HG02938 (cell line): ENCODE data around the gene TUBB3.
A peak's percentile ranks its signal among the peaks of the same experiment; 100 is the strongest.
"Not testable (repeated sequence)": the region's sequence is repeated elsewhere in the genome, so short reads cannot be mapped to it uniquely, and the experiment has no call there.

Source experiments
- ATAC-seq: cut with Tn5 transposase; IDR thresholded peaks from one replicate; pipeline ENCODE4 v1.9.1; 2021; ENCODE audit warnings: mild to moderate bottlenecking, moderate library complexity; ENCODE audit not compliant: unreplicated experiment

The TUBB3 gene

DNA sequence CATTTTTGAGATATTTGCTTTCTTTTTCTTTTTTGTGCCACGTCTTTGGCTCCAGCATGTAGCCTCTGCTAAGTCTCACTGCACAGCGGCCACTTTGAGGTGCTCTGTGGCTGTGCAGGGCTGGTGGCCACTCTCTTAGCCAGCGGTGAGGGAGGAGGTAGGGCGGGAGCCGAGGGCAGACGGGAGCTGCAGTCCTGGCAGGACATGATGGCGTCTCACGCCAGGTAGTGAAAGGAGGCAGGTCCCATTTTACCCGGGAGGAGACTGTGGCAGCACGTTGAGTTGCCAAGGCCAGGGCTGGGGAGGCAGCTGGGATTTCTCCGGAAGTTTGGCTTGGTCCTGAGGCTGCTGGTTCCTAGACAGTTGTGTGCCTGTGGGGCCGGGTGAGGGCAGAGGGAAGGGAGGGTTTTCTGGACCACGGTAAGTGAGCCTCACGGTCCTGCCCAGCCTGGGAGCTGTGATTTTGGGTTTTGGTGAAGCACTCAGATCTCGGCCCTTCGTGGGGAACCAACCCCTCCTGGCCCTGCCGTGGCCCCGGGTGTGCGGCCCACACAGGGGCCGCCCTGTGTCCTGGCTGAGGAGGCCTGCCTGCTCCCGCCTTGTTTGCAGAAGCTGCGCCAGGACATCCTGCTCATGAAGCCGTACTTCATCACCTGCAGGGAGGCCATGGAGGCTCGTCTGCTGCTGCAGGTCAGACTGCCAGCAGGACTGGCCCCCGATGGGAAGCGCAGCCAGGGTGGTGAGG is 39.8 kb downstream of the TUBB3 start:
- no peak for ATAC-seq

DNA sequence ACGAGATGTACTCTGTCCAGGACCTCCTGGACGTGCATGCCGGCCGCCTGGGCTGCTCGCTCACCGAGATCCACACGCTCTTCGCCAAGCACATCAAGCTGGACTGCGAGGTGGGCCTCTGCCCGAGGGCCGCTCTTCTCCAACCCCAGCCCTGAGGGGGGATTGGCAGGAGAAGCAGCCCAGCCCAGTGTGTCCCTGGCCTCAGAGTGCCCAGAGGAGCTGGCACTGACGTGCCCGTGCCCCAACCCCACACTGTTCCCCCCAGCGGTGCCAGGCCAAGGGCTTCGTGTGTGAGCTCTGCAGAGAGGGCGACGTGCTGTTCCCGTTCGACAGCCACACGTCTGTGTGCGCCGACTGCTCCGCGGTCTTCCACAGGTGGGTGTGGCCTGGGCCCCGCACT is 41.1 kb downstream of the TUBB3 start:
- ATAC-seq, result no peak

DNA sequence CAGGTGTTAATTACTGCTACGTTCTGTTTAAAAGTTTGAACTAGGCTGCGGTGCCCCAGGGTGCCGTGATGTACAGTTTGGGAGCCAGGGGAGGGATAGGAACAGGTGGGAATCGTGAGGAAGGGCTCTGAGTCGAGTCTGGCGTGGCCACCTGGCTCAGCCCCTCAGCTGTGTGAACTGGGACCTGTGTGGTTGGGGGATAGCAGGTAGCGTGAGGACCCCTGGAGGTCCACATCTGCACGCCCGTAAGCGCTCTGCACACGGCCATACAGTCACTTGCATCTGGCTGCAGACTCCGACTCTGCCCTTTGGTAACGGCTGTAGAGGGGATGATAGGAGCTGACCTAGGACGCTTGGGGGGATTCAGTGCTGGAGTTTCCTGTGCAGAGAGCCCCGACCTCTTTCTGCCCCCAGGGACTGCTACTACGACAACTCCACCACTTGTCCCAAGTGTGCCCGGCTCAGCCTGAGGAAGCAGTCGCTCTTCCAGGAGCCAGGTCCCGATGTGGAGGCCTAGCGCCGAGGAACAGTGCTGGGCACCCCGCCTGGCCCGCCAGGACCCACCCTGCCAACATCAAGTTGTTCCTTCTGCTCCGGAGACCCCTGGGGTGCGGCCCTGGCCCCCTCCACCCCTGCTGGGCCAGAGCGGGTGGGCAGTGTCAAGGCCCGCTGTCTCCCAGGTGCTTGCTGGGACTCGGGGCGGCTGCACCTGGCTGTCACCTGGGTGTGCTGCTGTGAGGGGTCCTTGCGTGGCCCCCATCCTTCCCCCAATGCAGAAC is 42.5 kb downstream of the TUBB3 start:
- ATAC-seq, result no peak

DNA sequence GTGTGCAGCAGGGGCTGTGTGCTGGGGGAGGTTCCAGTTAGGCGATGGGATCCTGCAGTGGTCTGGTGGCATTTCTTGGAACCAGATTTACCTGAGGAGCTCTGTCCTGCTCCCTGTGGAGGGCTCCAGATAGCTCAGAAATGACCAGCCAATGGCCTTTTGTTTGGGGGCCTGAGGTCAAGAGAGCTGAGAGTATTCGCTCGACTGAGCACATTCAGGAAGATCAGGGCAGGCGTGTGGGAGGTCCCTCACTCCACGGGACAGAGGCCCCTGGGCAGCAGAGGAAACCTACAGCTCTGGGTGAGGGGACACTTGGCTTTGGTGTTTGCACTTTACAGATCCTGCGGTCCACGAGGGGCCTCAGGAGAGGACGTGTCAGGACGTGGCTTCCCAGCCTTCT is 43.6 kb downstream of the TUBB3 start:
- ATAC-seq, result no peak

DNA sequence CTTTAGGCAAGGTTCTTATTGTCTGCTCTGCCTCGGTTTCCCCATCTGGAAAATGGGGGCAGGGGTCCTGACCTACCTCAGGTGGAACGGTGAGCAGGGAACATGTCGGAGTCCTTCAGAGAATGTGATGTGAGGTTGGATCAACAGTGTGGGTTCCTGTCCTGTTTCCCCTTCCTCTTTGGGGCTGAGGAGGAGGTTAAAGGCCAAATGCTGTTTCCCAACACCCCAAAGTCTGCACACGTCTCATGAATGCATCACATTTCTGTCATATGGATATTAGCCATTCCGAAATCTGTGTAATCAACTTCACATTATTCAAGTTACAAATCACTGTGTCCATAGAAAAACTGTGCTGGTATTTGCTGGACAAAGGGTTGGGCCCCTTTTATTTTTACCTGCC is 44.3 kb downstream of the TUBB3 start:
- not testable (repeated sequence) for ATAC-seq

DNA sequence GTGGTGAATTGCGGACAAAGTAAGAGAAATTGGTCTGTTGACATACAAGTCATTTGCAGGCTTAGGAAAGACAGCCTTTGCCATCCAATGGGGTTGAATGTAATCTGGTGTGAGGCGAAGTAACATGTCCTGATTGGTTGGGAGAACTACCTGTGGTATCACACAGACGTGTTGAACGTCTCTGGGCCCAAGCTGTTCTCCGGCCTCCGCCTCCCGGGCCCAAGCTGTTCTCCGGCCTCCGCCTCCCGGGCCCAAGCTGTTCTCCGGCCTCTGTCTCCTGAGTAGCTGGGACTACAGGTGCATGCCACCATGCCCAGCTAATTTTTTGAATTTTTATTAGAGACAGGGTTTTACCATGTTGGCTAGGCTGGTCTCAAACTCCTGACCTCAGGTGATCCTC is 44.9 kb downstream of the TUBB3 start:
- not testable (repeated sequence) for ATAC-seq

DNA sequence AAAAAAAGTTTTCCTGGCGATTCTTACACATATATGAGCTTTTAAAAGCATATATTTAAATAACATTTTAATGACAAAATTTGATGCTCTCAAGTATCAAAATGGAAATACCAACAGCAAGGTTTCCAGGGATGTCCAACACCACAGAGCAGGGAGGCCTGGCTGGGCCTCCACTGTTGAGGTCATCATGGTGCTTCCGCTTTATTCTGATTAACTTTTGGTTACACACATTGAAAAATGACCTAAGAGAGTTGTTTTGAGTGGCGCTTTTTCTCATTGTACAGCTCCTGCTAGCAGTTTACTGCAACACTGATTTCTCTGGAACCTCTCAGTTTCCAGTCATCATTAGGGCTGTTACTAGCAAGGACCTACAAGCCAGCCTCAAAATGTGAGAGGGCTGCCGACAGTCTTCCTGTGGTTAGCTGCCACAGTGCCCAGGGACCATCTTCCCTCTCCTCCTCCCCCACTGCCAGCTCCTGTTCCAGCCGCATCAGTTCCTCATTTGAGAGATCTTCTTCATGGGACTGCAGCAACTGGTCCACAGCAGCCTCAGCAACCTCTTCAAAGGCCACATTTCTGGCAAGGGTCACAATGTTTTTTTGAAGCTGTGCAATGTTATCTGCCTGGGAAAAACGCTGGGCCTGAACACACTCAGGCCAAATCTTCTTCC is 46.7 kb downstream of the TUBB3 start:
- no peak for ATAC-seq

DNA sequence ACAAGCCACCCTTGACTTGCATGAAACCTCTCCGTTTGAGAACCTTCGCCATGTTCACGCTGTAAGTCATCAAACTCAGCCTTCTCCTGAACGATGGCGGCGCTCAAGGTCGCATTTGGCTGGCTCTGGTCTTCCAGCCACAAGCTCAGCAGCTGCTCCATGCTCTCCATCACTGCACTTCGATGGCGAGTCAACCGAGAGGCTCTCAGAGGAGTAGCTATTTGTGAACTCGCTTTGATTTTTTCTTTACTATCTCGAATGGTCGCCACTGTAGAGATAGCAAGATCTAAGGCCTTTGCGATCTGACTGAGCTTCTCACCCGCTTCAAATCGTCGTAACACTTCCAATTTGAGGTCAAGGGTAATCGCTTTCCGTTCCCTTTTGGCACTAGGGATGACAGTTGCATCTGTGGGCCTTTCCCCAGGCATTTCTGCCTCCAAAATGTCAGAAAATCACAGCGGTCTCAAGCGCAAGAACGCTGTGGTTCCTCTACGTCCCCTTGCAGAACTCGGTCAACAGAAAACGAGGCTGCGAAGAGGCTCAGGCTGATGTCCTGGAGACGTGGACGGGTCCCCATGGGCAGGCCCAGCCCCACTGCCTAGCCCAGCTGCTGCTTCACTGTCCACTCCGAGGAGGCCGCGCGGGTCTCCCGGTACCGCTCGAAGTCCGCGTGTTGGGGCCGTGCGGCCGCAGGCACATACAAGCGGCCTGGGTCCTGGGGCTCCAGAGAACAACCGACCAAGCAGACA is 48.5 kb downstream of the TUBB3 start:
- peak; percentile 13 for ATAC-seq

DNA sequence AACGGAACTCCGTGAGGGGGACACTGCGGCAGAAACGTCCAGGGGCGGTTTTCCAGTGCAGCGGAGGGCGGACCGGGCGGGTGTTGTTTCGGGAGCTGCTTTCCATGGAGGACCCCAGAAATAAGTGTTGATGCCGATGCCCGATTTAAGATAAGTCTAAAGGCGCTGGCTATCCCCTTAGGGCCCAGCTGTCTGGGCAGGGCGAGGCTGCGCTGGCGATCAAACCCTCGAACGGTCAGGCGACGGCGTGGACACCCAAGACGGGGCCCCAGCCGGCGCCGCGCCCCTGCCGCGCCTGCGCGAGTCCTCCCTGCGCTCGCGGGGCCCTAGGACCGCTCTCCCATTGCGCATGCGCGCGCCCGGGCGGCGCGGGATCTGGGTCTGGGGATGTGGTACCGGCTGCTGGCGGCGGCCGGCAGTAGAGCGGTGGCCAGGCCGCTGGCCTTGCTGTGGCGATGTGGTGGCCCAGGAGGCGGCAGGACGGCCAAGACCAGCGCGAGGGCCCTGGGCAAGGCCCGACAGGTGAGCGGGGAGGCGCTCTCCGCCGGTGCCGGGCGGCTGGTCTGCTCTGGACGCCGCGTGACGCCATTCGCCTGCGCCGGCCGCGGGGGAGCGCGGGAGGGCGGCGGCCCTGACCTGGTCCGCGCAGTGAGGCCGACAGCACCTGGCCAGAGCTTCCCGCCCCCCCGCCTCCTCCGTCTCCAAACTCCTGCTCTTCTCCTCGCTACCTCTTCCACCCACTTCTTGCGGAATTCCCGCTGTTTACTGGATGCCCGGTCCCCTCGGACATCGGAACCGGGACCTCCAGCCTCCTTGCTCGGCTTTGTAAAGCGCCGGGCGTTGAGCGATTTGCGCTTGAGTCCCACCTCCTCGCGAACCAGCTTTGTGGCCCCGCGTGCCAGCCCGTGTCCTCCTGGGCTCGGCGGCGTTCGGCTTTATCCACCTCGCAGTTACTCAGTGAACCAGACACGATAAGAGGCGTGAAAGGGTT is 49.4 kb downstream of the TUBB3 start:
- ATAC-seq, result peak; percentile 69

DNA sequence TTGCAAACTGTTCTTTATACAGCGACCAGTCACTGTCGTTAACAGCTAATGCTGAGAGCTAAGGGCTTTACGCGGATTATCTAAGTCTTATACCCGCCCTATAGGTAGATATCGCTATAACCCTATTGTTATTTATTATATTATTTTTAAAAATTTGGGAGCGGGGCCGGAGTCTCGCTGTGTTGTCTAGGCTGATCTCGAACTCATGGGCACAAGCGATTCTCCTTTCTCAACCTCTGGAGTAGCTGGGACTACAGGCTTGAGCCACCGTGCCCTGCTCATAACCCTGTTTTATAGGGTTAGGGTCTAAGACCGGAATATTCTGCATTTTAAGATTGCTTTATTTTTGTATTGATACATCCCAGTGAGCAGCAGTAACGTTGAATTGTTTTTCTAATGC is 50.1 kb downstream of the TUBB3 start:
- no peak for ATAC-seq

DNA sequence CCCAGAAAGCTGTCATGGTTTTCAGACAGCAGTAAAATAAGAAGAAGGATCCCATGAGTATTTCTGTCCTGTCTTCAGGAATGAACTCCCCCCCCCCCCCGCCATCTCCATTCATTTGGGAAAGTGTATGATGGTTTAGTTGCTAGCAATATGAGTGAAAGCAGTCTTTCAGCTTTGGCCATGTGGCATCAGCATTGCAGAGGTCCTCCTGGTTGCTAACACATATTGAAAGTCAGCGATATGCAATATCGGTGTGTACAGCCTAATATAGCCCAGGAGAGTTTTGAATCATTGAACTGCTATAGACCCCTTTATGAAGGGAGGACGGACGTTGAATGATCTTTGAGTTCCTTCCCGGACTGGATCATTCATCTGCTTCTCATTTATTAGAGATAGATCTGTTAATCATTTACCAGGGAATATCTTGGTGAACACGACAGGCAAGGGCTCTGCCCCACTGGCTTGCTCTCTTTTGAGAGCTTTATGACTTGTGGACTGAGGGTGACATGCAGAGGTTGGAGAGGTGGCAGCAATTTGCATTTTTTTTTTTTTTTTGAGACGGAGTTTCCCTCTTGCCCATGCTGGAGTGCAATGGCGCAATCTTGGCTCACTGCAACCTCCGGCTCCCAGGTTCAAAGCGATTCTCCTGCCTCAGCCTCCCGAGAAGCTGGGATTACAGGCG is 50.7 kb downstream of the TUBB3 start:
- no peak for ATAC-seq

DNA sequence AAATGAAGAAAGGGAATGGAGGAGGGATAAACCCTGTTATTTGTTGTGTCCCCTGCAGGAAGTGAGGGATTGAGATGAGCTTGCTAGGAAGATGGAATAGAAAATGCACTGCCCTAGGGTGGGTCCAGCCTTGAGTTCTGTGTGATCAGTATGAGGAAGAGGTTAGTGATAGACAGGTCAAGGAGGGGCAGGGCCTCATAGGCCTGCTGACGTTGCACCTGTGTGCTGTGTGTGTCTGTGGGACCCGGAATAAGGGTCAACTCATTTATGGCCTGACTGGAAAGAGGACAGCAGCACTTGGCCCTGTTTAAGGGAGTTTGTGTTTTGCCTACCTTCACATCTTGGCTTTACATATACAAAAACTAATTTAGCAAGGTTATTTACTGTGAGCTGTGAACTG is 51.7 kb downstream of the TUBB3 start:
- no peak for ATAC-seq

DNA sequence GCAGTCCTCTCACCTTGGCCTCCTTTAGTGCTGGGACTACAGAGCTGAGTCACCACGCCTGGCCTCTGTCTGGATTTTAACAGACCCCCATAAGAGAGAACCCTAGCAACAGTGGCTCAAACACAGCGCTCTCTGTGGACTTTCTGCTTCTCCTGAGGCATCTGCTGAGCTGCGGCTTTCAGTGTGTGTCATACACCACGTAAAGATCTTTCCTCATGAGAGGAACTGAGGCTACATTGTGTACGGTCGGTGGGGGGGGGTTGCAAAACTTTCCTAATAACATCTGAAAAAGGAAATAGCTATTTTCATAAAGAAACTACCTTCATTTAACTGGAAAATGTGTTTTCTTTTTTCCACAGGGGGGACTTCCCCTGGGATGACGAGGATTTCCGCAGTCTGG is 58.3 kb downstream of the TUBB3 start:
- ATAC-seq, result peak; percentile 65

DNA sequence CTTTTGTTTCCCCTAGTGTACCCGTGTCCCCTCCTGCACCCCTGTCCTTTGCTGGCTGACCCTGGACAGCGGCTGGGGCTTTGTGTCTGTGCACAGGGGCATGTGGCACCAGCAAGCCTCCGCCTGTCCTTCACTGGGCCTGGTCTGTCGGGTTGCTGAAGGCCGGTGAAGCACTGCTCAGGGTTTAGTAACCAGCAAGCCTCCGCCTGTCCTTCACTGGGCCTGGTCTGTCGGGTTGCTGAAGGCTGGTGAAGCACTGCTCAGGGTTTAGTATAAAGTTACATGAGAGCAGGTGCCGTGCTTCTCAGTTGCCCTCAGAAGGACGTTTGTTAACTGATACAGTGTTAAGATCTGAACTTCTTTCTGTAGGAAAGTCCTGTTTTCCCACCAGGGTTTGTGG is 59.2 kb downstream of the TUBB3 start:
- no peak for ATAC-seq

DNA sequence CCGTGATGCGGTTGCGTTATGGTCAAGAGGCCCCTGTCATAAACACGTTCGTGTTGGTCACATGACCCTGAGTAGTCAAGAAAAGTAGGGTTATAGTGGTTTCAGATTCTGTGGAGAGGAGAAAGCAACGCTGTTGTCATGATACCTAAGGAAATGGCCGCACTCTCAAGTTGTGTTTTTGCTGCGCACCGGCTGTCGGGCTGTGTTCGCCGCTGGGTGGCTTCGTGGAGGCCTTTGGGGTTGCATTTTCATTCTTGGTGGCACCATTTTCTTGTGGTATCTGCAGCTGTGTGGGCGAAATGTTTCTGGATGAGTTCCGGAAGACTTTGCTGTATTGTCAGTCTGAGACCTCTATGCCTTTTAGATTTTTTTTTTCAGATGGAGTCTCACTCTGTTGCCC is 60.4 kb downstream of the TUBB3 start:
- no peak for ATAC-seq

DNA sequence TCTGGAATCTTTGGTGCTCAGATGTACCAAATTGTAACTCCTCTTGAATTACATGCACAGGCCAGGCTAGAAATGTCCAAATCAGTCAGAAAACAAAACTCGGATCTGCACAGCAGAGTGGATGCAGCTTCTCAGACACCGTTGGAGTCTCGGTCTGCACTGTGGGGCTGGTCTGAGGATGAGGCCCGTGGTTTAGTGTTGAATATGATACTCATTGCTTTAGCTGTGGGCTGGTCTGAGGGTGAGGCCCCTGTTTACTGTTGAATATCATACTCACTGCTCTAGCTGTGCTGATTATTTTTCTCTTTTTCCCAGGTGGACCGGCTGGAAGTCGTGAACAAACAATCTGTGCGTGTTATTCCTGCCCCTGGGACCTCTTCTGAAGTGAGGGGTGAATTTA is 61.1 kb downstream of the TUBB3 start:
- ATAC-seq, result no peak

DNA sequence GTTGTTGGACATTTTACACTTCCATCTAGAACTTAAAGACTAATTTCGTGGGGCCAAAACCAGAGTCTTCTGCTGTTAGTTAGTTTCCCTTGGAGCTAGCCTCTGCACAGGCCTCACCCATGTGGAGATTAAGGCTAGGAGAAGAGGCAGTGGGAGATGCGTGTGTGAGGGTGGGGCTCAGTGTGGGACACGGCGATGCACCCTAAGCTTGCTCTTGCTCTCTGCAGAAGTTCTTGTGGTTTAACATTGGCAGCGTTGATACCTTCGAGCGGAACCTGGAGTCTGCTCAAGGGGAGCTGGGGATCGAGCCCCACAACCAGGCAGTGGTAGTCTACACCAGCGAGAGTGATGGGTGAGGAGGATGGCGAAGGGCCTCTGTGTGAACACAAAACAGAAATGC is 62.1 kb downstream of the TUBB3 start:
- ATAC-seq, result no peak
